HFFc6 (cell line): ENCODE results near the gene RBM20. TPM values are rescaled to one million over a fixed set of nuclear protein-coding genes. Genes with fewer than 3 reads are reported as not detected.
"Not testable (repeated sequence)": the region's sequence is repeated elsewhere in the genome, so short reads cannot be mapped to it uniquely, and the experiment has no call there.

ENCODE experiments used
- DNase-seq: peaks from one replicate; pipeline ENCODE4 v3.0.0-alpha.2; 2018
- H3K27ac Mint-ChIP-seq: 2 replicates; pipeline ENCODE4 v1.8.0; 2020; ENCODE audit warnings: mild to moderate bottlenecking, mixed read lengths
- H3K27me3 Mint-ChIP-seq: 2 replicates; pipeline ENCODE4 v1.8.0; 2021; ENCODE audit warnings: mild to moderate bottlenecking, moderate library complexity, mixed read lengths; ENCODE audit not compliant: insufficient read depth
- H3K36me3 Mint-ChIP-seq: 2 replicates; pipeline ENCODE4 v1.8.0; 2021; ENCODE audit warnings: low read depth, mixed read lengths
- H3K4me1 Mint-ChIP-seq: 2 replicates; pipeline ENCODE4 v1.8.0; 2020; ENCODE audit warnings: low read depth, mixed read lengths
- H3K4me3 Mint-ChIP-seq: 2 replicates; pipeline ENCODE4 v1.8.0; 2020; ENCODE audit warnings: mild to moderate bottlenecking, moderate library complexity, mixed read lengths
- H3K9me3 Mint-ChIP-seq: 2 replicates; pipeline ENCODE4 v1.8.0; 2020; ENCODE audit warnings: mild to moderate bottlenecking, mixed read lengths
- CTCF ChIP-seq: fragments of 200-600 bp; sonication (generic); IDR thresholded peaks from 2 replicates; pipeline ENCODE4 v1.5.0; 2021; ENCODE audit warnings: antibody characterized with exemption, mild to moderate bottlenecking
- total RNA-seq, 6 experiments: library from RNA; stranded (reverse); fragmentation: NEBNext Ultra II Directional; extraction: Animal tissue kit (Norgen Biotek cat#: 25700); gene quantifications; 2 replicates in 1 of 6; 3 replicates in 5 of 6; pipeline ENCODE4 v1.2.3, GENCODE V29; 2021

Gene RBM20
- total RNA-seq, 6 experiments from 2014 or later, result not detected

GRCh38 chr10:110764378-110764777, 120.2 kb downstream of the RBM20 start:
- no peaks in the 10 kb centered on the region for H3K9me3 Mint-ChIP-seq
- DNase-seq, result no peak

GRCh38 chr10:110764793-110765512, 120.8 kb downstream of the RBM20 start:
- H3K27me3 Mint-ChIP-seq, result peaks cover 17% of the 10 kb centered on the region
- DNase-seq, result no peak
- H3K4me3 Mint-ChIP-seq, result no peak overlapping the region
- H3K27ac Mint-ChIP-seq, result no peak overlapping the region
- no peaks in the 10 kb centered on the region for H3K4me1 Mint-ChIP-seq
- no peak for TF ChIP-seq CTCF
- no peaks in the 10 kb centered on the region for H3K36me3 Mint-ChIP-seq
- H3K9me3 Mint-ChIP-seq, result no peaks in the 10 kb centered on the region

More at GRCh38 chr10:110764378-110764777, 120.2 kb downstream of the RBM20 start:
- no peaks in the 10 kb centered on the region for H3K36me3 Mint-ChIP-seq
- no peaks in the 10 kb centered on the region for H3K4me1 Mint-ChIP-seq
- peaks cover 17% of the 10 kb centered on the region for H3K27me3 Mint-ChIP-seq
- H3K27ac Mint-ChIP-seq, result no peak overlapping the region
- no peak overlapping the region for H3K4me3 Mint-ChIP-seq
- TF ChIP-seq CTCF, result no peak

GRCh38 chr10:110765513-110766319, 121.6 kb downstream of the RBM20 start:
- no peak overlapping the region for H3K27ac Mint-ChIP-seq
- no peaks in the 10 kb centered on the region for H3K9me3 Mint-ChIP-seq
- DNase-seq, result no peak
- H3K36me3 Mint-ChIP-seq, result no peaks in the 10 kb centered on the region
- no peak overlapping the region for H3K4me3 Mint-ChIP-seq
- peaks cover 19% of the 10 kb centered on the region for H3K27me3 Mint-ChIP-seq
- no peak for TF ChIP-seq CTCF
- H3K4me1 Mint-ChIP-seq, result no peaks in the 10 kb centered on the region

- peaks cover 21% of the 10 kb centered on the region for H3K27me3 Mint-ChIP-seq
- H3K9me3 Mint-ChIP-seq, H3K4me1 Mint-ChIP-seq, H3K27ac Mint-ChIP-seq, H3K36me3 Mint-ChIP-seq, DNase-seq, H3K4me3 Mint-ChIP-seq: not testable (repeated sequence)
Measured at GRCh38 chr10:110767601-110768000, 123.5 kb downstream of the RBM20 start.

- Mint-ChIP-seq H3K36me3 (no peaks in the 10 kb centered on the region), H3K27me3 (peaks cover 8% of the 10 kb centered on the region), H3K4me1 (peaks cover 11% of the 10 kb centered on the region), H3K4me3 (no peak overlapping the region), H3K27ac (no peak overlapping the region), H3K9me3 (no peaks in the 10 kb centered on the region)
- DNase-seq, result no peak
- TF ChIP-seq CTCF, result no peak
Measured at GRCh38 chr10:110770243-110770642, 126.1 kb downstream of the RBM20 start.

- H3K4me3 Mint-ChIP-seq, result no peak overlapping the region
- H3K9me3 Mint-ChIP-seq, result no peaks in the 10 kb centered on the region
- peaks cover 8% of the 10 kb centered on the region for H3K27me3 Mint-ChIP-seq
- H3K4me1 Mint-ChIP-seq, result peaks cover 11% of the 10 kb centered on the region
- no peak overlapping the region for H3K27ac Mint-ChIP-seq
- no peak for TF ChIP-seq CTCF
- no peaks in the 10 kb centered on the region for H3K36me3 Mint-ChIP-seq
- no peak for DNase-seq
Measured at GRCh38 chr10:110771486-110771885, 127.3 kb downstream of the RBM20 start.
